Stimulated activated CD8-positive, alpha-beta memory T cell treated with anti-CD3 and anti-CD28 coated beads, Interleukin-4, amount 100 ng/mL, for 48 hours (primary cell): ENCODE data around the gene NEDD4L.
"Not testable (repeated sequence)": the region's sequence is repeated elsewhere in the genome, so short reads cannot be mapped to it uniquely, and the experiment has no call there.

Experiments used
- DNase-seq: peaks from one replicate; pipeline ENCODE4 v3.0.0-alpha.2; 2020

NEDD4L gene

DNA sequence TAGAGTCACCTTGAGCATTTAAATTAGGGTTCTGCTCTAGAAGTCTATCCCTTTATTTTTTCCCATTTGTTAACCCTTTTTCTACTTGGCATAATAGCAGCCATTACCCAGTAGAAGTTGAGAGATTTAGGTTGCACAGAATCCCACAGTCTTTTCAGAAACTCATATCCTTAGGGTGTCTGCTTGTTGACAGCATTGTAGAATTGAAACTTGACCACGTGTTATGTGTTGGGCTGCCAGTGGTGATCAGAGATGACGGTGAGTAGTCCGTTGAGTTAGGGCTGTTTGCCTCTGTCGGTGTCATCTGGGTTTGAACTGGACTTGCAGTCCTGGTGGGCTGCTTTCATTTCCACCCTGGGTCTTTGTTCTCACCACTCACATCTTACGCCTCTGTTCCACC lies 114.4 kb downstream of the NEDD4L start:
- no peak for DNase-seq

DNA sequence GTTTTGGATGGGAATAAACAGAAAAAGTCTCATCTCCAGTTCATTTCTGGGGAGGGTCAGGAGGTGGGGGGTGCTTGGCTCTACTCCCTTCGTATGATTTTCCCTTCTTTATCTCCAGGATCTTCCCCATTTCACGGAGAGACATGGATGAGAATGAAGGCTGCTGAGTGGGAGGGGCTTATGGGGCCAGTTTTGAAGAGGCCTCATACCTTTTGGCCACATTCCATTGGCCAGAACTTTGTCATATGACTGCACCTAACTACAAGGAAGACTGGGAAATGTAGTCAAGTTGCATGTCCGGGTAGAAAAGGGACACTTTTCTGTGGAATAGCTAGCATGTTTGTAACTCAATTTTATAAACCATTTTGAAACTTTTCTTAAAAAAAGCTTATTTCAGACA lies 117.6 kb downstream of the NEDD4L start:
- DNase-seq, result no peak

DNA sequence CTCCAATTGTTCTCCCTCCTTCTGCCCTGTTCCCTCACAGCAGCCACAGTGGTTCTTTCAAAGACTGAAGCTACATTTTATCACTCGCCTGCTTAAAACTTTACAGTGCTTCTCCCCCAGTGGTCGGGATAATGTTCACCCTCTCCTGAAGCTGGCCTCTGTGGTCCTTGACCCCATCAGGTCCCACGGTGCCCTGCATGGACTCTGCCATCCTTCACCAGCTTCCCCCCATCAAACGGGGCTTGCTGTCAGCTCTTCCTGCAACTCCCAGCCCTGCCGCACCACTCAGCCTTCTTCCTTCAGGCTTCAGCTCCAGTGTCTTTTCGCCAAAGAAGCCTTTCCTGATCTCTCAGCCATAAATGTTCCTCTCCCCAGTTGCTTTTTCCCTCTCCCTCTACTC lies 118.1 kb downstream of the NEDD4L start:
- no peak for DNase-seq

DNA sequence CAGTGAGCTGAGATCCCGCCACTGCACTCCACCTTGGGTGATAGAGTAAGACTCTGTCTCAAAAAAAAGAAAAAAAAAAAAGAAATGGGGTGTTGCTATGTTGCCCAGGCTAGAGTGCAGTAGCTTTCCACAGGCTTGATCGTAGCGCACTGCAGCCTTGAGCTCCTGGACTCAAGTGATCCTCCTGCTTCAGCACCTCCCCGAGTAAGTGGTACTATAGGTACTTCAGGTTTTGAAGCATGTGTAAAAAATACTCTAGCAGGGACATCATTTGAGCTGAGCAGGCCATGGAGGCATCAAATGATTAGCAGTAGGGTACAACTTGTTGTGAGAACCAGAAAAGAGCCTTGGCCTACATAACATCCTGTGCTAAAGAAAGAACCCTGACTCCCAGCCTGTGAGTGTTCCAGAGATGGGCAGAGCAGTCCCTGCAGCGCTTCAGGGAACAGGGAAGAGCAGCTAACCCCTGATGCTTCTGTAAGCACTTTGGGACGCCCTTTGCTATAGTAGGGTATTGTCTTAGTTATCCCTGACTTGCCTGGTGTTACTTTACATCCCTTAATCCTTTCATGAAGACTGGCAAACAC lies 119.1 kb downstream of the NEDD4L start:
- DNase-seq, result no peak

DNA sequence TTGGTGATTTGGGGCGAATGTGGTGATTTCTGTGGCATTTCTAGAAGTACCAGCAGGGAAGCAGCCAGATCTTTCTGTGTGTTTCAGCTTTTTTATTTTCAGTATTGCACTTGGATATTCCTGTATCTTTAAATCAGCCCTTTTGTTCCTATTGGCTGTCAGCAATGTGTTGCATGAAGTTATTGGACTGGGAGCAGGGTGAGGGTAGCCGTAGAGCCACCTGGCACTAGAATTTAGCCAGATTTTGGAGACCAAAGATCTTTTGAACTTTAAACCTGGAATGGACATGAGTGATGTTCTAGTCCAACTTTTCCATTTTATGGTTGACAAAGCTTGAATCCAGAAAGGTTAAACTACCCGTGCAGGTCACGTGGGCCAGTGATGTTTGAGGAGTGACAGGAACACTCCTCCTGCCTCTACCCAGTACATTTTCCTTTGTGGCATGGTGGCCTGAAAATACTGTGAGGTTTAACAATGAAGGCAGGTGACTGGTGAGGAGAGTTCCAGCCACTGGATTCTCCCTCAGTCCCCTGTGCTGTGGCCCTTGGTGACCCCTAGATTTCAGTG lies 122.3 kb downstream of the NEDD4L start:
- DNase-seq, result no peak

DNA sequence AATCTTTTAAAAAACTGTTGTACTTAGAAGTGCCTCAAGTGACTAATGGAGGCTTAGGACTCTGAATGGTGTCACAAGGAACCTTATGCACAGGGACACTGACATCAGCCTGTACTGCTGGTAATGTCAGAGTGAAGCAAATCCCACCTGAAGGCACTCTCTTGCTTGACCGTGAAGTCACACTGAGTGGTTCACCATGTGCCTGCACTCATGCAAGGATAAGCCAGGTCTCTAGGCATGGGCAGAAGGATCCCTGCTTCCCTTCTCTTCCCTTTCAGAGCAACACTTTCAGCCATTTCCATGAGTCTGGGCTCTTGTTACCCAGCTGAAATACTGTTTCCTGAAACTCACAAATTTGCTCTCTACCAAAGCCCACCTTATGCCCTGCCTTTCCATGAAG lies 123.0 kb downstream of the NEDD4L start:
- no peak for DNase-seq

DNA sequence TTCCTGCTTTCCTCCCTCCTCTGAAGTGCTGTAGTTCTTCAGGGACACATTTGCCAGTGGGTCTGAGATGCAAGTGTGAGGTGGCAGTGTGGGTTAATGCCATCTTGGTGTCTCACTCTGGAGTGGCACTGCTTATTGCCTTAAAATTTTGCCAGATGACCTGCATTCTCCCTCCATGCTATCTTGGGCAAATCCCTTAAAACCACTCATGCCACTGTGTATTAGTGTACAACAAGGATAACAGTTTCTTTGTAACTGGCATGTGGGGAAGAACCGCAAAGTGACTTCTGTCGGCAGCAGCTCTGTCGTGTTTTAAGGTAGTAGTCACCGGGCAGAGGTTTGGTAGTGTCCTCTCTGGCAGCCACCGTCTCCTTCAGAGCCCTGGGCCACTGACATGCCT lies 124.2 kb downstream of the NEDD4L start:
- DNase-seq, result no peak

DNA sequence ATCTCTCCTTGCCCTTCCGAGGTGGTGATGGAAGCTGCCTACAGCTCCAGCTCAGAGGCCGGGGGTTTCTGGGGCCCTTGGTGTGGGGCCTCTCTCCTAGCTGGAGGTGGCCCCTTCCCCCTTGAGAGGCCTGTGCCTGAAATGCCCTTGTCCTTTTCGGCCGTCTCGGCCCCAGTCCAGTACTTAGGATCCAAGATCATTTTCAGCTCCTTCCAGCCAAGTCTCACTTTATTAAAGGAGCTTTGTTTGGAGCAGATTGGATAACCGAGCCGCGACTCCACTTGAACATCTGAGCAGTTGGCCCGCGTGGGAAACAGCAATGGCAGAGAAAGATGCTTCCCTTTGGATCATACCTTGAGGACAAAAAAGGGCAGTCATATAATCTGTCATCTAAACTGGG lies 125.0 kb downstream of the NEDD4L start:
- no peak for DNase-seq

DNA sequence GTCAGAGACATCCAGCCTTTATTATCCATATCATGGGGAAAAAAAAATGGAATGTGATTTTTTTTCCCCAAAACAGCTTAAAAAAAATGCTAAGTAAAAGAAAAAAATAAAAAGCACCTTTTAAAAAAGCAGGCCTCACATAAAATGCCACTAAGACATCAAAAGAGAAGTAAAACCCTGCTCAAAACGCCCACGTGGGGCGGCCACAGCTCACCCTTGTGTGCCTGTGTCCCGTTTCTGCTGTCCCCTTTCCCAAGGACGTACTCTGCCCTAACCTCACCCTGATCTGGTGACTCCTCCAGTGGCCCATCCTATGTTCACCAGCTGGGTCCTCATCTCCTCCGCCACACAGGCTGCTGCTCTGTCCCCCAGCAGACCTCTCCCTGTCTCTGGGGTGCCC lies 125.4 kb downstream of the NEDD4L start:
- no peak for DNase-seq

DNA sequence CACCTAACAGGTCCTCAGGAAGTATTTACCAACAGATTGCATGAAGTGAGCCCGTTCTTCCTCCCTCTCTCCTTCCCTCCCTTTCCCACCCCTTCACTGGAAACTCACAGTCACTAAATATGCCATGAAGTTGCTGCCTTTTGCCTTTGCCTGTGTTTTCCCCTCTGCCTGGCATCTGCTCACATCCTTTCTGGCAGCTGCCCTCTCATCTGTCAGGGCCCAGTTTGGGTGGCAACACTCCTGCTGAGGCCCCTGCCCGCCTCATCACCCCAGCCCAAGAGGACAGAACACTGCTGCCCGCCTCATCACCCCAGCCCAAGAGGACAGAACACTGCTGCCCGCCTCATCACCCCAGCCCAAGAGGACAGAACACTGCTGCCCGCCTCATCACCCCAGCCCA lies 126.0 kb downstream of the NEDD4L start:
- DNase-seq, result not testable (repeated sequence)

DNA sequence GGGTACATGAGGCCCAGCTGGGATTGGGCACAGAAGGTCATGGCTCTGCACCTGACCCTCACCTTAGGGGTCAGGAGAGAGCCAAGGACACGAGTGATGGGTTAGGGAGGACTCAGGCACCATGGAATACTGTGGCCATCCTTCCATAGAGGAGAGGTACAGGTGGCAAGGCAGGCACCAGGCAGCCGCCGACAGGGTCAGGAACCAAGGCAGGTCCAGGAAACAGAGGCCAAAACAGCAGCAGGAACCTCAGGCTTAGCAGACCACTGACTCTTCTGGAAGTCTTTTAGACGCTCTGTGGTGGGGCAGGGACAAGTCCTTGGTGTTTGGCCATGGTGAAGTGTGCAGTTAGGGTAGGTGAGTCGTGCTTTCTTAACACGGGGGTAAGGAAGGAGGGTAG lies 128.0 kb downstream of the NEDD4L start:
- no peak for DNase-seq

DNA sequence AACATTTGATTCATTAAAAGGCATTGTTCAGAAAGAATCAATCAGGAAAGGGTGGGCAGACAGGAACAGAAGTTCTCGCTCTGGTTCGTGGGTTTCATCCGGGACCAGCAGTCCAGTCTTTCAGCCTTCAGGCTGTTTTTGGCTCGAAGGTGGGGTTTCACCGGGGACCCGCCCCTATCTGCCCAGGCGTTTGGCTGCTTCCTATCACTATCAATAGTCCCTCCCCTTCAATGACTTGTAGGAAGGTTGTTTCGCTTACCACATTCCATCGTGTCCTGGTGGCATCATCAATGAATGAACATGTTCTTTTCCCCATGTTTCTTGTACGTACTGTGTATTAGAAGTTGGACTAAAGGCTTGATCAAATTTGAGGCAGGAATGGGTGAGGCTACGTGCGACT lies 130.3 kb downstream of the NEDD4L start:
- DNase-seq, result no peak

DNA sequence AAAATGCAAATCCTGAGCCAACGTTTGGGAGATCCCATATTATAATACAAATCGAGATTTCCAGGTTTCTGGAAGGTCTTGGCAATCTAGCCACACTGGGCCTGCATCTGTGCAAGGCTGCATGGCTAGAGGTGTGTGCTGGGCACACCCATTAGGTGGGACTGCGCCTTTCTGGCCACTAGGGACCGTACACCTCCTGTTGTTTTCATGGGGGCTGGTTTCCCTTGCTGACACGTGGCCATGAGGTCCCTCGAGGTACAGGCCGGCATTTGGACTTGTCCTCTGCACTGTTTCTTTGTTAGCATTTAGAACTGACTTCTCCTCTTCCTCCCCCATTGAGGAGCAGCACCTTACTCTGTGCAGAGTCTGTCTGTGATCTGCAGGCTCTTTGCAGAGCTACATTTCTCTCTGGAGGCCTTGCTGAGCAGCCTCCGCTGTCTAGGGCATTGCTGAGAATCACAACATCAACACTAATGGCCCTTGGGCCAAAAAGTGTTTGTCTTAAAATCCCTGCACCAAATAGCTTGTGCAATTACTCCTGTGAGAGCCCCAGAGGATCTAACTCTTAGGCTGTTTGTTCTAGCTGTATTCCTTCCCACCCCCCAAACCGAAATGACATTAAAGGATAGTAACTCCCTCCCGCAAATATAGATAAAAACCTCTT lies 131.2 kb downstream of the NEDD4L start:
- DNase-seq, result no peak

DNA sequence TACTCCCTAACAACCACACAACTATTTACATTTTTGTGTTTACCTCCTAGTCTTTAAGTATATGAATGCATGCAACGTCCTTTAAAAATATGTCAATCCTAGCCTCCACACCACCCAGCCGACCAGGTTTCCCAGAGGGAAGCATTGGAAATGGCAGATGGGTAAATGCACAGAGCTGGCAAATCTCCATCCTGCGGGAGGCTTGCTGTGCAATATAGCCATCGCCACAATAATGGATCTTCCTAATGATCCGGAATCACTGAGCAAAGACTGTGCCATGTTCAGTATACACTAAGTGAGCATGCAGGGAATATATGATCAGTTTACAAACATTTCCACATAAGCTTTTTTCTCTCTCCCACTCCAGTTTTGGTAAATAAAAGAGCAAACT lies 131.8 kb downstream of the NEDD4L start:
- DNase-seq, result no peak

DNA sequence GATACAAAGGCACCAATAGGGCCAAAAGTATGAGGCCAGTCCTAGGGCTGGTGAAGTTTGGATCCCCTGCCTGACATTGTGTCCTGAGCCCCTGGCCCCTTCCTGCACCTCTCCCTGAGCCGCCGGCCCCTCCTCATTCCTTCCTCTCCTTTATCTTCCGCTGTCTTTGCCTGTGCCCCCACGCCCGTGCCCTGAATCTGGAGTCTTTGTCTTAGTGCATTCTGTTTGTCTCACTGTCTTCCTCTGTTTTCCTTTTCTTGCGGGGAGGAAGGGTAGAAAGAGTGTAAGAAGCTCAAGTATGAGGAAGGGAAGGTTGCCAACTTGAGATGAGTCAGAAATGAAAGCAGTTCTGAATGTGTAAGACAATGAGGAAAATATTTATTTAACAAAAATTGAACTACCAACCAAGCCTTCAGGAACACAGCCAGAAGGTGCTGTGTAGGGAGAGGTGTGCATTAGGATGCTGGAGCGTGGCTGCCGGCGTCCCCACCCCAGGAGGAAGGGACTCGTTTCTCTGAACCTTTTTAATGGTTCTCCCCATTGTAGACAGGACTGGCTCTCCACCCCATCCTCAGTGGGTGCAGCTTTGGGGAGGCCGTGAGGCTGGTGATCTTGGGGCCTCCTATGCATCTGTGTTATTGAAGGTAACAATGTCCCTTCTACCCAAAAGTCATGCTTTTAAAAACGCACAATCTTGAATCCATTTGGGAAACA lies 133.1 kb downstream of the NEDD4L start:
- DNase-seq, result no peak

DNA sequence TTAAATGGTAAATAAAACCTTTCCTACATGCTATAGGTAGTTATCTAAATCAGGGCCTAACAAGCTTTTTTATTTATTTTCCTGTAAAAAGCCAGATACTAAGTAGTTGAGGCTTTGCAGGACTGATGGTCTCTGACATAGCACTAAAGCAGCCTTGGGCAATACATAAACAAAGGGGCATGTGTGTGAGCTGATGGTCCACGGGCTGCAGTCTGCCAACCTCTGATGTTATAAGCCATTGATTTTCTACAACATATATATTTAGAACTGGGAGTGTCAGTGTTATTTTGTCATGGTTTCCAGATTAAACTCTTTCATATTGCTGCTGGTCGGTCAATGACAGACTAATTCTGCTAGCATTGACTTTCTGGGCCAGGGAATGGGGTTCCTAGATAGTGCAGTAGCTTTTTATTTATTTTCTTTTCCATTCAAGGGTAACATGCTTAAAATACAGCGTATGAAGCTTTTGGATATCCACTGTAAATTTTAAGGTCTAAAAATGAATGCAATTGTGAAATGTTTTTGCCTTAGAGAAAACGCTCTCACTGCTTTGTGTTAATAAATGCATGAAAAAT lies 134.0 kb downstream of the NEDD4L start:
- no peak for DNase-seq

DNA sequence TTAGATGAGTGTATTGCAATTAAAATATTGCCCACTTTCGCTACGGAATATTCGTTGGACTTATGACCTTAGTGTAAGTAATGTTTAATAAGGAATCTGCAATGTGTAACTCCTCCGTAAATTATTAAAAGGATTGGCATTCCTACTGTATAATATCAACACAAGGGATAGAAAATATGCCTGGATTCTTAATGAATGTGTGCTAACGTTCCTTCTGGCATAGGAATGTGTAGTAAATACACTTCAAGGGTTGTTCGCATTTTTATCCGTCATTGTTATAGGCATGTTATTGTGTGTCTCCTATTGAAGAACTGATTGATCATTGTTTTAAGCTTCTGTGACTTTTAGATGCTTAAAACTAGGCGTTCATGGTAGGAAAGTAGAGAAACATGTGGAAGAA lies 134.5 kb downstream of the NEDD4L start:
- no peak for DNase-seq

DNA sequence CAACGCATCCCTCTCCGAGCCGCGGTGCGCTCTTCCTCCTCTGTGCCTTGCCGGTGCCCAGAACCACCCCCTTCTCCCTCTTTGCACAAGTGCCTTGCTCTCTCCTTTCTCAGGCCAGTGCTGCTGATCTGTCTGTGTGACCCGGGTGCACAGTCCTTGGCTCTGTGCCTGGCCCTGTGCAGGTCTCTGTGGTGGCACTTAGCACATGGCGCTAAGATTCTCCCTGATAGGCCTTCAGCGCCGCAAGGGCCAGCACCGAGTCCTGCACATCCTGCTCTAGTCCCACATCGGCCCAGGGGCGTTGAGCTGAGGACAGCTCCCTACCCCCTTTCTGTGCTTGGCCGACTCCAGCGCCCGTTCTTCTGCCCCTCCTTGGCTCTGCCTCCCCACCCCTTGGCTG lies 136.1 kb downstream of the NEDD4L start:
- DNase-seq, result no peak

DNA sequence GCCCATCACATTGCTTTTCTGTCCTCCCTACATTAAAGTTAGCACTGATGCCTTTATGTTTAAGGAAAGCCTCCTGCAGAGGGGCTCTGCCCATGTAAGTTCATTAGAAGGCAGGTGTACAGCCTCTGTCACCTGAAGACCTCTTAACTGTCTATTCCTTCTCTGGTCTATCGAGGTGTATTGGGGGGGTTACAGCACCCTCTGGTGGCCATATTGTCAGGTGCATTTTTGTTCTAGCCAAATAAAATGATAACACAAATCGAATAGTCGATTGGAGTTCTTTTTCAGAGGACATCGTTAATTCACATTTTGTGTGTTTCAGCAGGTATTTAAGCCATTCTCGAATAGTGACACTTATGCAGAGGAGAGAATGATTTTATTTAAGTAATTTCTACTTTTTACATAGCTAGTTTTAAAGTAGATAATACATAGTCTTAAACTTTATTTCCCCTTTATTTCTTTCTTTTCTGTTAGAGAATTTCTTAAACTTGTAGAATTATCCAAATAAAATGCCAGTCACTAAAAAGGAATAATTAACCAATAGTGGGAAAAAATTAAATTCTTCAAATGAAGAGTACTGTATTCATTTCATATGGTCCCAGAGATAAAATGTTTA lies 136.8 kb downstream of the NEDD4L start:
- DNase-seq, result peak; percentile 78

DNA sequence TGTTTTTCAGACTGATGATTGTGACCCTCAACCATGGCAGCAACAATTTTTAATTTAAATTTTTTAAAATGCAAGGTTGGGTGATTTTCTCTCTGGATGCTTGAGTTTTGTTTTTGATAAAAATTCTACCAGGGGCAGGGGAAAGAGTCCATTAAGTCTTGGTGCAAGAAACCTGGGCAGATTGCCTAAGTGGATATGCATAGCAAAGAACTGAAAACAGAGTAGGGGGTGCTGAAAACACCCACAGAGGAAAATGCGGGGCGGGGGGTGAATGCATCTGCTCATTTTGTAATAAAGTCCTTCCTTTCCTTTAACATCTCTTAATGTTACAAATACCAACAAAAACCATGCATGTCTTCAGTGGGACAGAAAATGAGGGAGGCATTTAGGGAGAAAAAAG lies 138.0 kb downstream of the NEDD4L start:
- DNase-seq, result no peak

DNA sequence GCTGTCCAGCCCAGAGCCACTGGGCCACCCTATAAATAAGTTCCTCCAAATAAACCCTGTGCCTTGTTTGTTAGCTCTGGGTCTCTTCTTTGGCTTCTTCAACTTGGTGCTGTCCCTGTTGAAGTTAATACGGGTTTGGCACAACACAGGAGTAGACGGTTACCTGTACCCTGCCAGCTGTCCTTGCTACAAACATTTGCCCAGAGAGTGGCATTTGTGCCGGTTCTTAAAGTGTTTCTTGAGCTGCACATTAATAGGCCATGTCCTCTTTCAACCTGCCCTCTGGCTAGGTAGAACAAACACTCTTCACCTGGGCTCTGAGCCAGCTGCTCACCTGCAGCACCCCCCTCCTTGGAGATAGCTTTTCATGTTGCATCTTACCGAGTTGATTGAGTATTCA lies 139.2 kb downstream of the NEDD4L start:
- no peak for DNase-seq

DNA sequence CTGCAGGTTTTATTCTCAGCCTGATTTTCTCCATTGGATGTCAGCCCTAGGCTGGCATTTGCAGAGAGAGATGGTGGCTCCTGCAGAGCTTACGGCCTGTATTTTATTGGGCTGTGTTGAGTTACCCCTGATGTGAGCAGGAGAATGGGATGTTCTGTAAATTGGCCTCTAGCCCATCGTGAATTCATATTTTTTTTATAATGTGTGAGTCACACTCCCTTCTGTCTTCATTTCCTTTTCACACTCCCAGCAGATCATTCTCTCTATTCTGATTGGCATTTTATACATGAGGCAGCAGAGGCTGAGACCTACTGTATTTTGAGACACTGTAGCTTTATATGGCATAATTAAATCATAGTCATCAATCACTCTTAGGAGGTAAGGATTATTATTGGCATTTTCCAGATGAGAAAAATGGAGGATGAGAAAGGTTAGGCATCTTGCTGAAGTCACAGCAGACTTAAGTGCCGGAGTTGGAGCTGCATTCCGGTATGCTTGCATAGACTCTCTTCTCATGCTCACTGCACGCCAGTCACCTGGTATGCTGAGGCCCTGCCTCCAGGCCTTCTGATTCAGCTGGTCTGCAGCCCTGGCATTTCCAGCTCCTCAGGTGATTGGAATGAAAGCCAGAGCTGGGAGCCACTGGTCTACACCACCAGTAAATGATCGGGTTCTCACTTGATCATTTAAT lies 142.4 kb downstream of the NEDD4L start:
- DNase-seq, result no peak

DNA sequence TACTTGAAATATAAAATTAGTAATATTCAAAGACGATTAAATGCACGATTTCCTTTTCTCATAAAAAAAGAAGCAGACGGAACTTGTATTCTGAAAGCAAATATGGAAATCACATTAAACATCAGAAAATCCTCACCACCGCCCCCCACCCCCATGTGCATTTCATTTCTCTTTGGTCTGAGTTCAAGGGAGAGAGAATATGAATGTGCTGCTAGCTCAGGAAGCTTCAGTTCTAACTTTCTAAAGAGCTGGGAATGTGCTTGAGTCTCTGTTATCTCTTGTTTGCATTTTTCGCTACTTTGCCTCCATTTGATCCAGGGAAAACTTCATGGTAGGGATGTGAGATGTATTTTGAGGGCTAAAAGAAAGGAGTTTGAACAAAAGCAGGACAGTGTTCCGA lies 143.6 kb downstream of the NEDD4L start:
- no peak for DNase-seq
